Gastrocnemius medialis (tissue), 4 donors: ENCODE data around the gene CABP7. TPM values are rescaled to one million over a fixed set of nuclear protein-coding genes. Genes with fewer than 3 reads are reported as not detected.

Source experiments
- ATAC-seq, 2 donors: fragments of 150-250 bp; one replicate each; pipeline ENCODE4 v1.9.1; 2016
- DNase-seq, 2 donors: peaks; one replicate each; pipeline ENCODE4 v3.0.0-alpha.2; 2019
- H3K27ac ChIP-seq, 4 donors: fragments of 200-600 bp; sonication (generic); 1 replicate in 1 of 4; 2 replicates in 3 of 4; pipeline ENCODE4 v1.5.1; 2016 to 2018; ENCODE audit warnings: mild to moderate bottlenecking in 2 of 4, moderate library complexity in 1 of 4
- H3K27me3 ChIP-seq, 3 donors: fragments of 200-600 bp; sonication (generic) in 2 of 3; 1 replicate in 1 of 3; 2 replicates in 2 of 3; pipeline versions ENCODE4 v1.5.1 to v1.6.0; 2016 to 2019; ENCODE audit warnings: mild to moderate bottlenecking in 1 of 3, moderate library complexity in 1 of 3
- H3K36me3 ChIP-seq, 2 donors: fragments of 200-600 bp; sonication (generic) in 1 of 2; one replicate each; pipeline ENCODE4 v1.5.1; 2017 to 2018
- H3K4me1 ChIP-seq, 2 donors: fragments of 200-600 bp; sonication (generic) in 1 of 2; one replicate each; pipeline ENCODE4 v1.5.1; 2016 to 2017; ENCODE audit warnings: mild to moderate bottlenecking in 2 of 2
- H3K4me3 ChIP-seq, 4 donors: fragments of 200-600 bp; sonication (generic) in 3 of 4; 1 replicate in 1 of 4; 2 replicates in 3 of 4; pipeline ENCODE4 v1.5.1; 2016 to 2019; ENCODE audit warnings: mild to moderate bottlenecking in 2 of 4
- H3K9me3 ChIP-seq, 3 donors: fragments of 200-600 bp; sonication (generic) in 2 of 3; 1 replicate in 1 of 3; 2 replicates in 2 of 3; pipeline ENCODE4 v1.5.1; 2016 to 2019
- CTCF ChIP-seq, 5 experiments: fragments of 450-650 bp in 3 of 5; fragments of 200-600 bp in 2 of 5; sonication (generic) in 2 of 5; IDR thresholded peaks in 4 of 5; conservative IDR thresholded peaks in 1 of 5; 1 replicate in 4 of 5; 2 replicates in 1 of 5; pipeline ENCODE4 v1.5.1; 2016 to 2019; ENCODE audit warnings: antibody characterized with exemption in 5 of 5, mild to moderate bottlenecking in 3 of 5, moderate library complexity in 3 of 5
- POLR2A ChIP-seq, 2 donors: fragments of 450-650 bp; IDR thresholded peaks; one replicate each; pipeline ENCODE4 v1.6.1; 2017; ENCODE audit warnings: antibody characterized with exemption in 2 of 2, mild to moderate bottlenecking in 2 of 2, moderate library complexity in 2 of 2
- in situ Hi-C, 4 donors: fragments of 200-750 bp; cut with MboI; loops; one replicate each; pipeline versions ENCODE4 v1.15.0 to v1.8.0; 2017; ENCODE audit warnings: low sequenced_read_pairs in 4 of 4
- intact Hi-C: fragments of 100-400 bp; cut with DNase I; formaldehyde crosslinking; loops from one replicate; pipeline ENCODE4 v1.15.1; 2023; ENCODE audit warnings: low total_unique reads
- total RNA-seq, 4 donors: library from RNA; depleted of rRNA; stranded (reverse); fragments of >200 nt; gene quantifications; one replicate each; pipeline versions ENCODE4 v1.1.0 to v1.2.3, GENCODE V29; 2016

The CABP7 gene
- total RNA-seq, 4 donors from 2014 or later: not detected

DNA sequence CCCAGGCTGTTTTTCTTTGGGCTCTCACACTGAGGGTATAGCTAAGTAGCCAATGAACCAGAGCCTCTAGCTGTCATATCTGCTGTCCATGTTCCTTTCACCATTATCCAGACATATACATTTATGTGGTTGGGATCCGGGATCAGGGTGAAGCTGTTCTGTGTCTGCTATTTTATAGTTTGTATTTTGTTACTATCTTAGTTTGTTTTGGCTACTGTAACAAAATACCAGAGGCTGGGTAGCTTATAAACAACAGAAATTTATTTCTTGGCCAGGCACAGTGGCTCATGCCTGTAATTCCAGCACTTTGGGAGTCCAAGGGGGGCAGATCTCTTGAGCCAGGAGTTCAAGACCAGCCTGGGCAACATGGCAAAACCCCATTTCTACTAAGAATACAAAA is 40.5 kb upstream of the CABP7 start:
- intact Hi-C loops (no loop called here), in situ Hi-C loops (loop anchor here in 2 of 4 donors (25.0 kb wide), 1 partner anchor 333 kb away; no protein-coding TSS in a partner anchor)
- H3K4me3 ChIP-seq: no peak overlapping the region
- H3K27ac ChIP-seq: no peak overlapping the region
- H3K9me3 ChIP-seq: no peaks in the 10 kb centered on the region
- H3K4me1 ChIP-seq: no peaks in the 10 kb centered on the region
- peaks cover 0 to 91% of the 10 kb centered on the region in 2 donors for H3K36me3 ChIP-seq
- no peak for TF ChIP-seq CTCF (IDR thresholded peaks at IDR 0.05 in 4 of 5, conservative IDR thresholded peaks at IDR 0.05 in 1 of 5)
- no peak for DNase-seq
- ATAC-seq: no peak
- no peaks in the 10 kb centered on the region for H3K27me3 ChIP-seq

DNA sequence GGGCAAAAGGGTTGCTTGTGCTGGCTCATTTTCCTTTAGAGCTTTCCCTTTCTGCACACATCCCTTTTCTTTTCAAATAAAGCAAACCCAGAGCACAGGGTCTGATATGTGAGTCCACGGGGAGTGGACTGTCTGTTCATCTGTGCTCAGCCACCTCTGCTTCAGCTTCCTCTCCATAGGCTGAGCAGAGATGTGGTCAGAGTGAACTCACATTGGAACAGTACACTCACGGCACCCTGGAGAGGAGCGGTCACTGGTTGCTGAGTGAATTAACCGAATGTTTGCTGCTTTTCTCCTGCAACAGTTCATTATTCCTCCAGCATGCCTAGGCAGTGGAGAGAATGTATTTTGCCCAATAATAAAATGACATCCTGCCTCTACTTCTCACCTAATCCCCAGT is 36.3 kb upstream of the CABP7 start:
- H3K36me3 ChIP-seq: peaks cover 0 to 74% of the 10 kb centered on the region in 2 donors
- DNase-seq (no peak), ATAC-seq (no peak)
- no peaks in the 10 kb centered on the region for H3K9me3 ChIP-seq
- in situ Hi-C loops: loop anchor here in 2 of 4 donors (25.0 kb wide), 1 partner anchor 329 kb away; no protein-coding TSS in a partner anchor
- no peak overlapping the region for H3K4me3 ChIP-seq
- no peak for TF ChIP-seq CTCF (IDR thresholded peaks at IDR 0.05 in 4 of 5, conservative IDR thresholded peaks at IDR 0.05 in 1 of 5)
- no peak for TF ChIP-seq POLR2A (IDR thresholded peaks at IDR 0.05)
- intact Hi-C loops: no loop called here
- H3K27ac ChIP-seq: no peak overlapping the region
- no peaks in the 10 kb centered on the region for H3K4me1 ChIP-seq
- H3K27me3 ChIP-seq: no peaks in the 10 kb centered on the region

- Histone ChIP-seq H3K4me3 (no peak overlapping the region), H3K27ac (no peak overlapping the region), H3K4me1 (peaks cover 0 to 1% of the 10 kb centered on the region in 2 donors), H3K9me3 (no peaks in the 10 kb centered on the region), H3K27me3 (no peaks in the 10 kb centered on the region), H3K36me3 (peaks cover 0 to 67% of the 10 kb centered on the region in 2 donors)
- intact Hi-C loops (no loop called here), in situ Hi-C loops (loop anchor here in 2 of 4 donors (25.0 kb wide), 1 partner anchor 328 kb away; no protein-coding TSS in a partner anchor)
- TF ChIP-seq CTCF (IDR thresholded peaks at IDR 0.05 in 4 of 5, conservative IDR thresholded peaks at IDR 0.05 in 1 of 5) (no peak), POLR2A (IDR thresholded peaks at IDR 0.05) (no peak)
- no peak for ATAC-seq
- no peak for DNase-seq
Observed at GRCh38 chr22:29684244-29684643, 35.6 kb upstream of the CABP7 start.

DNA sequence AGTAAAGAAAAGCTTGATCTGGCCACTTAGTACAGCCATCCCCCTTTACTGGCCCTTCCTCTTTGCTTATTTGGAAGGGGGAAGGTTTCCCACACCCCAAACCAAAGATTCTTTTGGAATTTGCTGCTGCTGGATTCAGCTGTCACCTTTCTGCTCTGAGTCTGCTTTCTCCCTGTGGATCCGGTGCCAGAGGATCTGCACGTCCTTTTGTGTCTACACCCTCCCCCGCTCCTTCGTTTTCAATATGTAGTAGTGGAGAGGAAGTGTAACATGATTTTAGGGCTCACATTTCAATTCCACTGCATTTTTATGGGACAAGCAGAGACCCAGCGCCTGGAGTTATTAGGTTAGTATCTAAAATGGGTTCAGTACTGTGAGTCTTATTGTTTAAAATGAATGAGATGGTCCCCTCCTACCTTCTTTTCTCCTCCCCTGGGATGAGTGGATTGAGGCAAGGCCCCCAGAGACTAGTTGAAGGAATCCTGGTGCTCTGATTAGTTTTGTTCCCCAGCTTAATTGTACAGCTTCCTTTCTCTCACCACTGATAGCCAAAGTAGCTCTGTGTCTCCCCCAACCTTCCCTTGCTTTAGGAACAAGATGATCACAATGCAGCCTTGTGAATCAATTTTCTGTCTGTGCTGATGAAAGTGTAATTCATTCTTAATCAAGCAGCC is 30.5 kb upstream of the CABP7 start:
- DNase-seq (no peak), ATAC-seq (no peak)
- peaks cover 0 to 25% of the 10 kb centered on the region in 2 donors for H3K36me3 ChIP-seq
- intact Hi-C loops (no loop called here), in situ Hi-C loops (loop anchor here in 2 of 4 donors (25.0 kb wide), 1 partner anchor 323 kb away; no protein-coding TSS in a partner anchor)
- no peak overlapping the region for H3K27ac ChIP-seq
- H3K9me3 ChIP-seq: no peaks in the 10 kb centered on the region
- no peak overlapping the region for H3K4me3 ChIP-seq
- peaks cover 7 to 13% of the 10 kb centered on the region in 2 donors for H3K4me1 ChIP-seq
- no peaks in the 10 kb centered on the region for H3K27me3 ChIP-seq
- no peak for TF ChIP-seq POLR2A (IDR thresholded peaks at IDR 0.05)
- no peak for TF ChIP-seq CTCF (IDR thresholded peaks at IDR 0.05 in 4 of 5, conservative IDR thresholded peaks at IDR 0.05 in 1 of 5)
